ENCODE results near the gene CPSF4L.

Gene CPSF4L

GRCh38 chr17:73199751-73200317, 61.8 kb downstream of the CPSF4L start:
- DNase-seq = no peak

- no peak for DNase-seq
Observed at GRCh38 chr17:73198930-73199260, 62.8 kb downstream of the CPSF4L start.
